HCT116 (cell line): Measurements from ENCODE around the gene SCP2. TPM values are rescaled to one million over a fixed set of nuclear protein-coding genes. Genes with fewer than 3 reads are reported as not detected.

Experiments used
- ATAC-seq: fragments of 200-7000 bp; cut with Tn5 transposase; 2 replicates; pipeline ENCODE4 v1.9.1; 2020; ENCODE audit warnings: mild to moderate bottlenecking, moderate library complexity
- BruUV-seq: library from RNA; stranded (reverse); fragments of 400-500 nt; replicated peaks from 2 replicates; lab custom pipeline; 2021; lab: Mats Ljungman, UMichigan
- CTCF ChIA-PET: fragments of 300-600 bp; sonication (Branson Sonifier 250); formaldehyde crosslinking; loops from one replicate; lab custom pipeline; 2021; ENCODE audit warnings: antibody characterized with exemption; lab: Charles Lee
- POLR2A ChIA-PET: fragments of 300-600, 350-600 bp; sonication (Branson Sonifier 250); formaldehyde crosslinking; loops from one replicate; lab custom pipeline; 2021; ENCODE audit warnings: antibody characterized with exemption; lab: Charles Lee
- RAD21 ChIA-PET, 2 experiments: fragments of 300-600 bp; sonication (Branson Sonifier 250); formaldehyde crosslinking; loops; one replicate each; lab custom pipeline; 2023; ENCODE audit warnings: low total read pairs in 2 of 2; ENCODE audit not compliant: uncharacterized antibody in 2 of 2, unreplicated experiment in 2 of 2, low non-redundant PET in 1 of 2; lab: Charles Lee
- DNase-seq: peaks from one replicate; pipeline ENCODE4 v3.0.0-alpha.2; 2010; ENCODE audit warnings: low read depth, low spot score
- H2AFZ ChIP-seq: fragments of 200-600 bp; shearing (Covaris generic), sonication (generic); 2 replicates; pipeline ENCODE4 v1.6.1; 2017; ENCODE audit warnings: low read depth, mixed run types, mixed read lengths, antibody characterized with exemption, low read length; ENCODE audit not compliant: poor library complexity, severe bottlenecking
- H3K27ac ChIP-seq: 2 replicates; pipeline ENCODE4 v1.5.1; 2012; ENCODE audit warnings: low read depth, low read length
- H3K27me3 ChIP-seq: fragments of 200-600 bp; sonication (generic); 2 replicates; pipeline ENCODE4 v1.6.1; 2016; ENCODE audit warnings: mixed run types, low read length, mixed read lengths; ENCODE audit not compliant: insufficient read depth
- H3K36me3 ChIP-seq, 2 experiments: fragments of 200-500 bp in 1 of 2; fragments of 200-600 bp in 1 of 2; sonication (Bioruptor generic) in 1 of 2; sonication (generic) in 1 of 2; 2 replicates each; pipeline versions ENCODE4 v1.5.1 to v1.6.1; 2014 to 2016; ENCODE audit warnings: low read length in 2 of 2, inconsistent platforms in 1 of 2, mixed read lengths in 1 of 2, mixed run types in 1 of 2; ENCODE audit not compliant: insufficient read depth in 2 of 2, control insufficient read depth in 1 of 2
- H3K4me1 ChIP-seq, 2 experiments: fragments of 200-600 bp in 1 of 2; sonication (generic) in 1 of 2; 2 replicates each; pipeline versions ENCODE4 v1.5.1 to v1.6.1; 2012 to 2017; ENCODE audit warnings: low read length in 2 of 2, inconsistent platforms in 1 of 2, mild to moderate bottlenecking in 1 of 2, mixed read lengths in 1 of 2, mixed run types in 1 of 2, moderate library complexity in 1 of 2; ENCODE audit not compliant: insufficient read depth in 2 of 2, control insufficient read depth in 1 of 2
- H3K4me2 ChIP-seq: fragments of 200-600 bp; sonication (generic); 2 replicates; pipeline ENCODE4 v1.6.1; 2017; ENCODE audit warnings: mixed run types, low read length, mixed read lengths
- H3K4me3 ChIP-seq, 2 experiments: fragments of 200-600 bp in 1 of 2; sonication (generic) in 1 of 2; replicated peaks in 1 of 2; 2 replicates each; pipeline ENCODE4 v1.5.1; 2011 to 2016; ENCODE audit warnings: low read length in 2 of 2, control low read depth in 1 of 2, low read depth in 1 of 2, mild to moderate bottlenecking in 1 of 2, mixed read lengths in 1 of 2, mixed run types in 1 of 2
- H3K79me2 ChIP-seq: fragments of 200-600 bp; sonication (generic); 2 replicates; pipeline ENCODE4 v1.6.1; 2017; ENCODE audit warnings: mild to moderate bottlenecking, mixed run types, low read length, moderate library complexity, mixed read lengths; ENCODE audit not compliant: insufficient read depth
- H3K9ac ChIP-seq: fragments of 200-600 bp; sonication (generic); 2 replicates; pipeline ENCODE4 v1.6.1; 2016; ENCODE audit warnings: low read length, mixed read lengths
- H3K9me2 ChIP-seq: fragments of 200-600 bp; sonication (generic), shearing (Covaris generic); 2 replicates; pipeline ENCODE4 v1.6.1; 2017; ENCODE audit warnings: mixed run types, mild to moderate bottlenecking, moderate library complexity; ENCODE audit not compliant: insufficient read depth
- H3K9me3 ChIP-seq, 2 experiments: fragments of 200-500 bp in 1 of 2; fragments of 200-600 bp in 1 of 2; sonication (Bioruptor generic) in 1 of 2; sonication (generic) in 1 of 2; 2 replicates each; pipeline ENCODE4 v1.6.1; 2014 to 2017; ENCODE audit warnings: low read length in 2 of 2, mixed read lengths in 2 of 2, inconsistent platforms in 1 of 2, low read depth in 1 of 2, mild to moderate bottlenecking in 1 of 2, mixed run types in 1 of 2, moderate library complexity in 1 of 2; ENCODE audit not compliant: control insufficient read depth in 1 of 2, insufficient read depth in 1 of 2
- H4K20me1 ChIP-seq: fragments of 200-600 bp; sonication (generic), shearing (Covaris generic); 2 replicates; pipeline ENCODE4 v1.6.1; 2017; ENCODE audit warnings: mixed run types, mild to moderate bottlenecking, moderate library complexity; ENCODE audit not compliant: insufficient read depth
- CEBPB ChIP-seq: IDR thresholded peaks from 2 replicates; pipeline ENCODE4 v1.6.1; 2012; ENCODE audit warnings: low read depth
- CTCF ChIP-seq, 3 experiments: fragments of 200-600 bp in 1 of 3; sonication (generic) in 1 of 3; IDR thresholded peaks in 2 of 3; conservative IDR thresholded peaks in 1 of 3; 2 replicates each; pipeline ENCODE4 v1.5.1; 2012 to 2017; ENCODE audit warnings: low read depth in 2 of 3, low read length in 2 of 3, antibody characterized with exemption in 1 of 3, borderline replicate concordance in 1 of 3, control low read depth in 1 of 3, mild to moderate bottlenecking in 1 of 3, mixed read lengths in 1 of 3, mixed run types in 1 of 3, moderate library complexity in 1 of 3; ENCODE audit not compliant: insufficient read depth in 1 of 3
- EGR1 ChIP-seq: IDR thresholded peaks from 2 replicates; pipeline ENCODE4 v1.6.1; 2012; ENCODE audit warnings: low read depth
- ELF1 ChIP-seq: IDR thresholded peaks from 2 replicates; pipeline ENCODE4 v1.6.1; 2012; ENCODE audit warnings: low read depth, borderline replicate concordance
- EZH2 ChIP-seq: fragments of 200-600 bp; sonication (generic); IDR thresholded peaks from 2 replicates; pipeline ENCODE4 v1.6.1; 2017; ENCODE audit warnings: antibody characterized with exemption, mixed run types
- EZH2phosphoT487 ChIP-seq: fragments of 200-600 bp; IDR thresholded peaks from 2 replicates; pipeline ENCODE4 v1.6.1; 2018; ENCODE audit warnings: antibody characterized with exemption, borderline replicate concordance
- FOSL1 ChIP-seq: IDR thresholded peaks from 2 replicates; pipeline ENCODE4 v1.6.1; 2012; ENCODE audit warnings: low read depth
- MAX ChIP-seq: IDR thresholded peaks from 2 replicates; pipeline ENCODE4 v1.6.1; 2012
- POLR2A ChIP-seq: IDR thresholded peaks from 2 replicates; pipeline ENCODE4 v1.7.0; 2011; ENCODE audit warnings: borderline replicate concordance; ENCODE audit not compliant: insufficient read depth, insufficient read length; ENCODE audit errors: extremely low read depth
- POLR2AphosphoS5 ChIP-seq: IDR thresholded peaks from 2 replicates; pipeline ENCODE4 v1.6.1; 2011; ENCODE audit warnings: mild to moderate bottlenecking, low read depth, low read length, moderate library complexity
- RAD21 ChIP-seq: IDR thresholded peaks from 2 replicates; pipeline ENCODE4 v1.6.1; 2012; ENCODE audit warnings: low read depth, mild to moderate bottlenecking
- REST ChIP-seq: IDR thresholded peaks from 2 replicates; pipeline ENCODE4 v1.6.1; 2012; ENCODE audit warnings: low read depth
- SIN3A ChIP-seq: IDR thresholded peaks from 2 replicates; pipeline ENCODE4 v1.6.1; 2012; ENCODE audit warnings: low read depth
- SRF ChIP-seq: IDR thresholded peaks from 2 replicates; pipeline ENCODE4 v1.6.1; 2012; ENCODE audit warnings: low read depth
- TCF7L2 ChIP-seq: IDR thresholded peaks from 2 replicates; pipeline ENCODE4 v1.7.0; 2011; ENCODE audit warnings: borderline replicate concordance, inconsistent platforms; ENCODE audit not compliant: insufficient read depth, insufficient read length; ENCODE audit errors: extremely low read depth
- YY1 ChIP-seq: IDR thresholded peaks from 2 replicates; pipeline ENCODE4 v1.6.1; 2011; ENCODE audit warnings: low read length, low read depth, moderate library complexity, mild to moderate bottlenecking; ENCODE audit not compliant: insufficient replicate concordance; ENCODE audit errors: extremely low read depth
- ZBTB33 ChIP-seq: IDR thresholded peaks from 2 replicates; pipeline ENCODE4 v1.6.1; 2011; ENCODE audit warnings: mild to moderate bottlenecking, low read length, moderate library complexity; ENCODE audit not compliant: insufficient replicate concordance; ENCODE audit errors: extremely low read depth
- ZFX ChIP-seq: fragments of 450-650 bp; IDR thresholded peaks from 2 replicates; pipeline ENCODE4 v1.6.1; 2017
- ZNF274 ChIP-seq: fragments of 200-500 bp; sonication (Bioruptor generic); IDR thresholded peaks from 2 replicates; pipeline ENCODE4 v1.6.1; 2014; ENCODE audit warnings: mild to moderate bottlenecking, low read depth, low read length, inconsistent platforms
- intact Hi-C: fragments of 100-400 bp; cut with micrococcal nuclease; formaldehyde crosslinking; loops from 2 replicates; pipeline ENCODE4 v1.10.0; 2022
- total RNA-seq: library from RNA; stranded (reverse); gene quantifications from one replicate; pipeline ENCODE4 v1.2.1, GENCODE V29; 2021; ENCODE audit not compliant: unreplicated experiment

SCP2 gene
- total RNA-seq, 1 experiment from 2014 or later = 62.0 TPM

GRCh38 chr1:52947490-52947889 is 20.4 kb downstream of the SCP2 start:
- RAD21 ChIA-PET = no interaction called here
- Histone ChIP-seq H3K4me1 (peaks cover 19 to 23% of the 10 kb centered on the region in 2 experiments; a peak in 3 of 4 replicates), H4K20me1 (no peaks in the 10 kb centered on the region), H3K4me2 (no peak overlapping the region), H2AFZ (no peak overlapping the region), H3K9ac (no peak overlapping the region), H3K27me3 (no peaks in the 10 kb centered on the region), H3K4me3 (no peak overlapping the region), H3K36me3 (no peaks in the 10 kb centered on the region), H3K9me3 (no peaks in the 10 kb centered on the region; a peak in 1 of 4 replicates), H3K9me2 (no peaks in the 10 kb centered on the region), H3K27ac (no peak overlapping the region), H3K79me2 (no peaks in the 10 kb centered on the region)
- no peak for ATAC-seq
- CTCF ChIA-PET = interaction anchor here (0.9 kb wide), 1 partner anchor 26 kb away, joined by 3 read pairs; the partner anchor contains the start of gene ECHDC2
- BruUV-seq = no TSS peak
- intact Hi-C loops = no loop called here
- TF ChIP-seq YY1 = no peak
- TF ChIP-seq TCF7L2 = no peak
- no peak for TF ChIP-seq ZNF274
- no peak for TF ChIP-seq RAD21
- no peak for TF ChIP-seq CEBPB
- TF ChIP-seq ELF1 = no peak
- no peak for TF ChIP-seq CTCF (IDR thresholded peaks at IDR 0.05 in 2 of 3, conservative IDR thresholded peaks at IDR 0.05 in 1 of 3; ENCODE audit: borderline replicate concordance in 1 of 3, insufficient read depth in 1 of 3, low read depth in 2 of 3, low read length in 2 of 3)
- no peak for TF ChIP-seq REST
- TF ChIP-seq ZFX = no peak
- no peak for TF ChIP-seq EZH2phosphoT487
- no peak for TF ChIP-seq EGR1
- TF ChIP-seq SRF = no peak
- TF ChIP-seq SIN3A = no peak
- TF ChIP-seq ZBTB33 = no peak
- TF ChIP-seq EZH2 = no peak
- no peak for TF ChIP-seq POLR2A
- TF ChIP-seq POLR2AphosphoS5 = no peak
- TF ChIP-seq FOSL1 = no peak
- no peak for TF ChIP-seq MAX
- no peak for DNase-seq
- POLR2A ChIA-PET = interaction anchor here (0.7 kb wide), 1 partner anchor 108 kb away, joined by 3 read pairs; no protein-coding TSS in a partner anchor
